Measurements from ENCODE around the gene ARG1. TPM values are rescaled to one million over a fixed set of nuclear protein-coding genes. Genes with fewer than 3 reads are reported as not detected.

Gene ARG1
- total and polyA plus RNA-seq, 10 of the 15 experiments (the other 5 are each of a cell fraction or from before 2014, with no cell fraction given): 0.33 TPM; not detected in 9

GRCh38 chr6:131613296-131613925, 40.4 kb downstream of the ARG1 start (continued):
- TF ChIP-seq ZBTB4 (CRISPR knock-in tag; IDR thresholded peaks at IDR 0.05) (no peak), CHD1 (IDR thresholded peaks at IDR 0.05; ENCODE audit: low read depth, low read length) (no peak), MEF2A (IDR thresholded peaks at IDR 0.05; ENCODE audit: insufficient read depth, low read depth, low read length) (no peak), RUNX3 (IDR thresholded peaks at IDR 0.05; ENCODE audit: low read length) (no peak), E2F8 (IDR thresholded peaks at IDR 0.05; ENCODE audit: low read depth, partially characterized antibody) (no peak), POU2F2 (IDR thresholded peaks at IDR 0.05; ENCODE audit: borderline replicate concordance, low read depth, low read length) (no peak), NBN (IDR thresholded peaks at IDR 0.05) (no peak)

All from GM12878 (cell line).